Right lung (tissue), 5 donors: Measurements from ENCODE around the gene KIN. TPM values are rescaled to one million over a fixed set of nuclear protein-coding genes. Genes with fewer than 3 reads are reported as not detected.
"Not testable (repeated sequence)": the region's sequence is repeated elsewhere in the genome, so short reads cannot be mapped to it uniquely, and the experiment has no call there.

Experiments
- DNase-seq, 2 donors: peaks; one replicate each; pipeline ENCODE4 v3.0.0-alpha.2; 2013
- polyA plus RNA-seq, 5 donors: library from polyadenylated mRNA; unstranded; fragments of 120-200 nt; gene quantifications; one replicate each; pipeline versions ENCODE4 v1.2.1 to v1.2.3, GENCODE V29; 2013; ENCODE audit warnings: inconsistent platforms in 1 of 5, low replicate concordance in 1 of 5; ENCODE audit not compliant: insufficient read length in 5 of 5, insufficient read depth in 1 of 5

The KIN gene
- polyA plus RNA-seq, 5 donors, result 18.1 to 25.2 (median 23.0) TPM

DNA sequence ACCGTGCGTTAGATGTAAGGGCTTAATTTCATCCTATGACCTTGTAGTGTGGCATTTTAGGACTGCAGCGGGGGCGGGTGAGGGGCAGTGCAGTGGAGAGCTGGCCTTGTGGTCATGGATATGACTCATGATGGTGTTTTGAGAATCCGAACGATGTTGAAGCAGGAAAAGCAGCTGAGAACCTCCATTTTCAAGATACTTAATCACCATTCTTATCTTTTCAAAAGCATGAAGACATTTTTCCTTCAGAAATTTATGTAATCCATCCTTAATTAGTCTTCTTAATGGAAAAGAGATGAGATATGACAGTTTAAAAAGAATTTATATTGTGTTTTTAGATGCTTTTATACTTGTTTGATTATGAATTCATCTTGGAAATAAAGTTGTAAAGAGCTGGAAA lies 9.8 kb upstream of the KIN start:
- no peak for DNase-seq

DNA sequence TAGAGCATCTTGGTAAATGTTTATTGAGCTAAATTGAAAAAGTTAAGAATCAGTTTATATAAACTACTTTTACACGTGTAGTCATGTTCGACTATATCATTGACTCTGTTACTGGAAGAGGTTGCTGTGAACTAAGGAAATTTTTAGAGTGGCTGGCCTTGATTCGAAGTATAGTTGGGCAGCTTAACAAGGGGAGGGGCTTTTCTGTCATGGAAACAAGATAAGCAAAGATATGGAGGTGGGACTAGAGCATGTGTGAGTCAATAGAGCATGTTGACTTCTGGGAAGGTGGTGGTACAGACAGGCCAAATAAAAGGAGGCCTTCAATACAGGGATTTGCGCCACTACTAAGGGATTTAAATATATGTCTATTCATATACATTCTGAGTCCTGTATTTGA lies 7.8 kb upstream of the KIN start:
- no peak for DNase-seq

GRCh38 chr10:7794251-7795026 lies 6.6 kb upstream of the KIN start:
- no peak for DNase-seq

DNA sequence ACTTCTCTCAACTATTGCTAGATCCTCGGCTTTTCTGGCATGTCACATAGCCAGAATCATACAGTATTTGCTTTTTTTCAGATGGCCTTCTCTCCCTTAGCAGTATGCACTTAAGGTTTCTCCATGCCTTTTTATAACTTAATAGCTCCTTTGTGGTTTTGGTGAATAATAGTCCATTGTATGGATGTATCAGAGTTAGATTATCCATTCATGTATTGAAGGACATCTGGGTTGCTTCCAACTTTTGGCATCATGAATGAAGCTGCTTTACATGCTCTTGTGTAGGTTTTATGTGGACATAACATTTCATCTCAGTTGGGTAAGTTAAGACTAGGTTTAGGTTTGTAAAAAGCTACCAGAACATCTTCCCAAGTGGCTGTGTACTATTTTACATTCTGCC lies 4.7 kb upstream of the KIN start:
- DNase-seq, result no peak

DNA sequence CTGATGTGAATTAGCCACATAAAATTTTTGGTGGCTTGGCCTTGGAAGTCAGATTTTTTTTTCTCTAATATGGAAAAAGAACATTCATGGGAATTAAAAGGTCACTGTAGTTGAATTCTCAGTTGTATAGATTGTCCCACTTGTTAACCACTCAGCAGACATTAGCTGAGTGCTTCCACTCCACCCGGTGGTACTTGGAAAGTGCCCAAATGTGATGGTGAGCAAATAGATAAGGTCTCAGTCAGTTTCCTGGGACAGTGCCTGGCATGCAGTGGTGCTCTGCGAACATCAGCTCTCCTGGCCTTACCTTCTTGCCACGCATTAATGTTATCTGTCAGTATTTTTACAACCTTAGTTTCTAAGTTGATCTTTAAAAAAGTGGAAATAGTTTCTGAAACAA lies 1.6 kb upstream of the KIN start:
- DNase-seq, result no peak

DNA sequence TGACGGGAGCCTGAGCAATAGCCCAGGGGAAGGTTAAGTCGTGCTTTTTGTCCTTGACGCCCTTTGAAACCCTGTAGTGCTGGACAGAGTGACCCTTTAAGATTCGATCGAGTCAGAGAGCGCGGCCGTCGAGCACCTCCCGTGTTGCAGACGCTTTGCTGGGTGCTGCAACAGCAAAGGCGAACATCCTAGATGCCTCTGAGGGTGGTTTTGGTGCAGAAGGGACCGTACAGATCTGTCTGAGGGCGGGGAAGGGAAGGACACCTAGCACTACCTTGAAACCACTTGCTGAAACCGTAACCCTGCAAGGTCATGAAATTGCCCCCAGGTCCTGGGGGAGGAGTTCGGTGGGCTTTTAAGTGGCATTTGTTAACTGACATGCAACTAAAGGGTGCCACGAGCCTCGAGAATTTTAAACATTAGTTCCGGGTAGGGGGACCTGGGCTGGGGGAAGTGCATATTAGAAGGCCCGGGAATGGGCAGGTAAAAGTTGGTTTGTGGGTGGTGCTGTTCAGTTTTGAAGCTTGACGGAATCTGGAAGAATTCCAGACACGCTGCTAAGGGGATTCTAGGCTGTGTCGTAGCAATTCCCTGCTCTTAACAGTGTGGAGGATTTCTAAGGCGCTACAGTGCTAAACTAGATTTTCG lies 970 bp upstream of the KIN start:
- DNase-seq, result peak in 1 of 2 donors; percentile 19

DNA sequence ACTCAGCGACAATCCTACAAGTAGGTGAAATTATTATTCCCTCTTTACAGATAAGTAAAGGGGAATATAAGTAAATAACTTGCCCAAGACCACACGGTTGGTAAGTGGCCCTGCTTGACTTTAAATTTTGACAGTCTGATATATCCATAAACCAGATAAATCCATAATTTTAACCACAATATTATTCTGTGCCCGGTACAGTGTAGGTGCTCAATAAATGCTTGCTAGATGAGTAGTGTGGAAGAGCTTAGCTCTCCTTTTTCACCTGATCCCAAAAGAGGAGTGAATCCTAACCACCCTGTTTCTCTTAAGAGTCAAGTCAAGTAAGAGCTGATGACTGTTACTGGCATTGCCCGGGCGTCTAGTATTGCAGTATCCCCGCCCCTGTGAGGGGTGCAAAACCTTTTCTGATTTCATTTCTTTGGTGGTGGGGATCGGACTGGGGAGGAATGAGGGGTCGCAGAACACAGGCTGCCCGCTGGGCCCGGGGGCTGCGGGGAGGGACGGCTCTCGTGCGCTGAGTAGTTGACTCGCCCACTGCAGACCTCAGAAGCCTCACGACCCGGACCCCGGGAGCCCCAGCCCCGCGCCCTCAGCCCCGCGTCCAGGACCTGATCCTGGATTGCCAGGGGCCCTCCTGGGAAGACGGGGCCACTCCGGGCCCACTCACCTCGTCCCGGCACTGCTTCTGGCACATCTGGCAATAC lies 490 bp downstream of the KIN start:
- DNase-seq, result no peak

DNA sequence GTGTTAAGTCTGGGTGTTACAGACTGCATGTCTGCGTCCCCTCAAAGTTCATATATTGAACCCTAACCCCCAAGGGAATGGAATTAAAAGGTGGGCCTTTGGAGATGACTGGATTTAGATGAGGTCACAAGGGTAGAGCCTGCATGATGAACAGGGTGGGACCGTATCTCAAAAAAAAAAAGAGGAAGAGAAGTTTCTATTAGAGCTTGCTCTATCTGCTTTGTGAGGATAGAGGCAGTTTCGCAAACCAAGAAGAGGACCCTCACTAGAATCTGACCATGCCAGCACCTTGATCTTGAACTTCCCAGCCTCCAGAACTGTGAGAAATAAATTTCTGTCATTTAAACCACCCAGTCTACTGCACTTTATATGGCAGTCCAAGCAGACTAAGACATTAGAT lies 1.4 kb downstream of the KIN start:
- no peak for DNase-seq

DNA sequence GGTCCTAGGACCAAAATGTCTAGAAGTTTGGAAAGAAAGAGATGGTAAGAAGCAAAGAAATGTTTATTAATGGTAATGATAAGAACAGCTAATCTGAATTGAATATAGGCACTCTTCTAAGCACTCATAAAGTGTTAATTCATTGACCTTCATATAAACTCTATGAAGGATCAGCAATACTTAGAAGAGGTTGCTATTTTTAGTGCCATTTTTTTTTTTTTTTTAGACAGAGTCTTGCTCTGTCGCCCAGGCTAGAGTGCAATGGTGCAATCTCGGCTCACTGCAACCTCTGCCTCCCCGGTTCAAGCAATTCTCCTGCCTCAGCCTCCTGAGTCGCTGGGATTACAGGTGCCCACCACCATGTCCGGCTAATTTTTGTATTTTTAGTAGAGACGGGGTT lies 5.6 kb downstream of the KIN start:
- DNase-seq, result not testable (repeated sequence)

GRCh38 chr10:7776777-7777176 lies 11.0 kb downstream of the KIN start:
- no peak for DNase-seq

GRCh38 chr10:7773845-7774801 lies 13.7 kb downstream of the KIN start:
- no peak for DNase-seq

- DNase-seq, result no peak
Measured at GRCh38 chr10:7768417-7768816, 19.4 kb downstream of the KIN start.

DNA sequence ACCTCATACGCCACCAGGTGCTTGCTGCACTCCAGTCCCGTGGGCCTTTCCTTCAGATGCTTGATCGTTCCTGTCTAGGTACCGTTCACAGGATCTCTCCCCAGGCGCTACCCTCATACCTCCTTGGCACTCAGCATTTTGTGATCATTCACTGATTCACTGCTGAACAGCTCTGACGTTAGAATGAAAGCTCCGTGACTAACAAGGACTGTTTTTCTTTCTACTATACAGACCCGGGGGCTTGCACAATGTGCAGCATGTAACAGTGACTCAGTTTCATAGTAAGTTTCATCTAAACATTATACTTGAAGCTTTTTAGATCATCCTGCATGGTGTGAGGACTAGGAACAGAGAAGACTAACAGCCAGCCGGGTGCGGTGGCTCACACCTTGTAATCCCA lies 20.6 kb downstream of the KIN start:
- no peak for DNase-seq

DNA sequence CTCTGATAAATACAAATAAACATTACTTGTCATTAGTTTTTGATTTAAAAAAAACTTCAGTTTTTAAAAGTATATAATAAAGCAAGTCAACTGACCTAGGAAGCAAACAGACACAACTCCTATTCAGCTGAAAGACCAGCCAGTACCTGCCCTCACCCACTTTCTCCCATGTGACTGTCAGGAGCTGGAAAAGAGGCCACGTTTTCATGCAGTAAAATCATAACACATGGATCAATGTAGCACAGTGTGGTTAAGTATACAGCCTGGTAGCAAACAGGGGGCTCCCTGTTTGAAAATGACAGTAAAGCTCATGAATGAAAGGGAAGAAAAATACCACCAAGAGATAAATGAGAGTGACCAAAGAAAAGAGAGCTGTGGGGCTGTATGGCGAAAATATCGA lies 21.6 kb downstream of the KIN start:
- DNase-seq, result no peak

DNA sequence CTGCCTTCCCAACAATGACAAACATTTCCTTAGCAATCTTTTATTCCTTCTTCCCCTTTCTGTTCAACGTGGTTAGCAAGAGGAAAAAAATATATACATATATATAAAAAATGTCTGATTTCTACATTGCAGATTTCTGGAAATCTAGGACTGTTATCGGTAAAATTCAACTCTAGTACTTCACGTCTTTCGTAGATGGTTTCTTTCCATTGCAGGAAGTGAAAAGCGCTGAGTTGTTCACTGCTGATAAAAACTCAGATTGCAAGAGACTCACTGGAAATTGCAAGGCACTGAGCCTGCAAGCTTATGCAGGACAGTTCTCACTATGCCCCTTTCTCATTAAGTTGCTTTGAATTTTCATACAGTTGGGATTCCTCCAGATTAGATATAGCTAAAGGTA lies 23.9 kb downstream of the KIN start:
- DNase-seq, result no peak

GRCh38 chr10:7756360-7756992 lies 31.3 kb downstream of the KIN start:
- DNase-seq, result no peak

DNA sequence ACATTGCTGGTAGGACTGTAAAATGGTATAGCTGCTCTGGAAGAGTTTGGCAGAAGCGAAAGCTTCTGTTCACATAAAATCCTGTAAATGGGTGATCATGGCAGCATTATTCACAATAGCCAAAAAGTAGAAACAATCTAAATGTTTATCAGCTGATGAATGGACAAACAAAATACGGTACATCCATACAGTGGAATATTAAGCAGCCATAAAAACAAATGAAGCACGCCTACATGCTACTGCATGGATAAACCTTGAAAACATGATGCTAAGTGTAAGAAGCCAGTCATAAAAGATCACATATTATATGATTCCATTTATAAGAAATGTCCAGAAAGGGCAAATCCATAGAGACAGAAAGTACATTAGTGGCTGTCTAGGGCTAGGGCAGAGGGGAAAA lies 32.7 kb downstream of the KIN start:
- DNase-seq, result no peak

DNA sequence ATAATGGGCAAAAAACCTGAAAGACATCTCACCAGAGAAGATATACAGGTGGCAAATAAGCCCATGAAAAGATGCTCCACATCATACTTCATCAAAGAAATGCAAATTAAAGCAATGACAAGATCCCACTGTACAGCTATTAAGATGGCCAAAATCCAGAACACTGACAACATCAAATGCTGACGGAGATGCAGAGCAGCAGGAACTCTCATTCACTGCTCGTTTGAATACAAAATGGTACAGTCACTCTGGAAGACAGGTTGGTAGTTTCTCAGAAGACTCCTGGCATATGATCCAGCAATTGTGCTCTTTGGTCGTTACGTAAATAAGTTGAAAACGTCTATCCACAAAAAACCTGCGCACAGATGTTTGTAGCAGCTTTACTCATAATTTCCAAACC lies 35.5 kb downstream of the KIN start:
- no peak for DNase-seq

- DNase-seq, result no peak
Measured at GRCh38 chr10:7750222-7750621, 37.6 kb downstream of the KIN start.

DNA sequence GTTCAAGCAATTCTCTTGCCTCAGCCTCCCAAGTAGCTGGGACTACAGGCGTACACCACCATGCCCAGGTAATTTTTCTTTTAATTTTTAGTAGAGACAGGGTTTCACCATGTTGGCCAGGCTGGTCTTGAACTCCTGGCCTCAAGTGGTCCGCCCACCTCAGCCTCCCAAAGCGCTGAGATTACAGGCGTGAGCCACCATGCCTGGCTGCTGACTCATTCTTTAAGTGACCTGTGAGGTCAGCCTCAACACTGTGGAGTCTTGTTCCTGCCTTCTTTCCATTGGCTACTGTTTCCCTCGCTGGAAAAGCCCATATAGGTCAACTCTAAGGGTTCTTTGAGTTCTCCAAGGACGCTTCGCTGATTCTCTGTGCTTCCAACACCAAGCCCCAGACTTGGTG lies 39.2 kb downstream of the KIN start:
- not testable (repeated sequence) for DNase-seq

DNA sequence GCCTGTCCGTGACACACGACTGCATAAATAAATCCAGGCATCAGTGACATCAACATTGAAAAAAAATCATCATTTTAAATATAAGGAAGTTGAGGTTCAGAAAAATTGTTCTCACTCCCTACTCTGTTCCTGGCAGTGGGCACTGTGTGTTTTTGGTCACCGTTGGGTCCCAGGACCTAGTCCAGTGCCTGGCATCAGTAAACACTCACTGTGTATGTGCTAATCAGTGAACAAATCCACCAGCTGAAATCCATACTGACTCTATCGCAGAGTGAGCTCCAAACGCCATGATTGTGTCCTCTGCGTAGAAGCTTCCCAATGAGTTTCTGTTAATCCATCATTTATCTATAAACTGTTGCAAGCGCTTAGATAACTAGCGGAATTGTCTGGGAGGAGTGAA lies 43.5 kb downstream of the KIN start:
- DNase-seq, result no peak
